Activated CD8-positive, alpha-beta T cell treated with anti-CD3 and anti-CD28 coated beads for 36 hours (primary cell): Measurements from ENCODE around the gene MYLIP. TPM values are rescaled to one million over a fixed set of nuclear protein-coding genes. Genes with fewer than 3 reads are reported as not detected.

Source experiments
- ATAC-seq: fragments of 200-7000 bp; cut with Tn5 transposase; one replicate; pipeline ENCODE4 v1.10.0; 2021; ENCODE audit warnings: mild to moderate bottlenecking, moderate library complexity
- CTCF ChIA-PET: fragments of 350-600 bp; sonication (Branson Sonifier 250); formaldehyde crosslinking; loops from one replicate; lab custom pipeline; 2021; ENCODE audit warnings: antibody characterized with exemption; lab: Charles Lee
- POLR2A ChIA-PET: fragments of 350-600 bp; sonication (Branson Sonifier 250); formaldehyde crosslinking; loops from one replicate; lab custom pipeline; 2021; ENCODE audit warnings: antibody characterized with exemption; lab: Charles Lee
- DNase-seq: peaks from one replicate; pipeline ENCODE4 v3.0.0-alpha.2; 2020
- H3K27ac Mint-ChIP-seq: one replicate; pipeline ENCODE4 v1.8.0; 2021; ENCODE audit warnings: mild to moderate bottlenecking, mixed read lengths
- H3K27me3 Mint-ChIP-seq: one replicate; pipeline ENCODE4 v1.8.0; 2021; ENCODE audit warnings: mixed read lengths
- H3K36me3 Mint-ChIP-seq: one replicate; pipeline ENCODE4 v1.8.0; 2021; ENCODE audit warnings: low read depth, mixed read lengths
- H3K4me1 Mint-ChIP-seq: one replicate; pipeline ENCODE4 v1.8.0; 2021; ENCODE audit warnings: low read depth, mixed read lengths
- H3K4me3 Mint-ChIP-seq: one replicate; pipeline ENCODE4 v1.8.0; 2021; ENCODE audit warnings: mild to moderate bottlenecking, moderate library complexity, mixed read lengths
- H3K9me3 Mint-ChIP-seq: one replicate; pipeline ENCODE4 v1.8.0; 2021; ENCODE audit warnings: mixed read lengths
- CTCF ChIP-seq: fragments of 200-600 bp; IDR thresholded peaks from one replicate; pipeline ENCODE4 v1.8.0; 2022; ENCODE audit warnings: antibody characterized with exemption, mild to moderate bottlenecking
- intact Hi-C: fragments of 100-400 bp; cut with micrococcal nuclease; formaldehyde crosslinking; loops from one replicate; pipeline ENCODE4 v1.10.0; 2022
- total RNA-seq, 2 experiments: library from RNA; stranded (reverse); gene quantifications; one replicate each; pipeline ENCODE4 v1.2.3, GENCODE V29; 2021

Gene MYLIP
- total RNA-seq, 2 experiments from 2014 or later = 7.7 to 8.1 TPM

- H3K27me3 Mint-ChIP-seq = no peaks in the 10 kb centered on the region
- ChIA-PET POLR2A (no interaction called here), CTCF (interaction anchor here (1.5 kb wide), 1 partner anchor 38 kb away, joined by 4 read pairs; no protein-coding TSS in a partner anchor)
- intact Hi-C loops = no loop called here
- no peak for TF ChIP-seq CTCF
- H3K9me3 Mint-ChIP-seq = no peaks in the 10 kb centered on the region
- no peak for DNase-seq
- H3K4me1 Mint-ChIP-seq = peaks cover 13% of the 10 kb centered on the region
- H3K4me3 Mint-ChIP-seq = no peak overlapping the region
- H3K27ac Mint-ChIP-seq = no peak overlapping the region
- peaks cover 52% of the 10 kb centered on the region for H3K36me3 Mint-ChIP-seq
- no peak for ATAC-seq
Measured at GRCh38 chr6:16145038-16145437, 16.2 kb downstream of the MYLIP start.

GRCh38 chr6:16146028-16146427 is 17.1 kb downstream of the MYLIP start:
- Mint-ChIP-seq H3K36me3 (peaks cover 51% of the 10 kb centered on the region), H3K27ac (no peak overlapping the region), H3K27me3 (no peaks in the 10 kb centered on the region), H3K4me1 (peaks cover 5% of the 10 kb centered on the region), H3K4me3 (no peak overlapping the region), H3K9me3 (no peaks in the 10 kb centered on the region)
- intact Hi-C loops = no loop called here
- ChIA-PET POLR2A (no interaction called here), CTCF (interaction anchor here (1.4 to 1.5 kb wide), 2 partner anchors 17 to 37 kb away, joined by 4 to 6 read pairs; partner anchors contain the start of gene MYLIP)
- TF ChIP-seq CTCF = no peak
- DNase-seq (no peak), ATAC-seq (no peak)

GRCh38 chr6:16146527-16146955 is 17.7 kb downstream of the MYLIP start:
- H3K27me3 Mint-ChIP-seq = no peaks in the 10 kb centered on the region
- no peak for TF ChIP-seq CTCF
- no peak overlapping the region for H3K4me3 Mint-ChIP-seq
- intact Hi-C loops = no loop called here
- ChIA-PET POLR2A (interaction anchor here (1.0 to 1.2 kb wide), 3 partner anchors 10 to 32 kb away, joined by 3 to 6 read pairs (median 3); no protein-coding TSS in a partner anchor), CTCF (interaction anchor here (1.1 to 1.9 kb wide), 5 partner anchors 11 to 455 kb away, joined by 3 to 6 read pairs (median 4); partner anchors contain the start of gene MYLIP)
- peaks cover 5% of the 10 kb centered on the region for H3K4me1 Mint-ChIP-seq
- H3K36me3 Mint-ChIP-seq = peaks cover 53% of the 10 kb centered on the region
- H3K27ac Mint-ChIP-seq = no peak overlapping the region
- ATAC-seq (no peak), DNase-seq (no peak)
- no peaks in the 10 kb centered on the region for H3K9me3 Mint-ChIP-seq

- Mint-ChIP-seq H3K4me3 (no peak overlapping the region), H3K27ac (no peak overlapping the region), H3K9me3 (no peaks in the 10 kb centered on the region), H3K27me3 (no peaks in the 10 kb centered on the region), H3K4me1 (peaks cover 2% of the 10 kb centered on the region), H3K36me3 (peaks cover 50% of the 10 kb centered on the region)
- POLR2A ChIA-PET = no interaction called here
- intact Hi-C loops = no loop called here
- CTCF ChIA-PET = interaction anchor here (1.9 kb wide), 1 partner anchor 35 kb away, joined by 4 read pairs; no protein-coding TSS in a partner anchor
- TF ChIP-seq CTCF = no peak
- DNase-seq (no peak), ATAC-seq (no peak)
Measured at GRCh38 chr6:16148498-16148897, 19.6 kb downstream of the MYLIP start.

GRCh38 chr6:16149305-16149704 is 20.4 kb downstream of the MYLIP start:
- no peak for TF ChIP-seq CTCF
- Mint-ChIP-seq H3K36me3 (peaks cover 54% of the 10 kb centered on the region), H3K4me1 (peaks cover 2% of the 10 kb centered on the region), H3K9me3 (no peaks in the 10 kb centered on the region), H3K27ac (peak overlapping the region; percentile 13), H3K4me3 (no peak overlapping the region), H3K27me3 (no peaks in the 10 kb centered on the region)
- ATAC-seq (no peak), DNase-seq (no peak)
- intact Hi-C loops = no loop called here
- ChIA-PET CTCF (no interaction called here), POLR2A (no interaction called here)
